T-helper 1 cell (primary cell): Measurements from ENCODE around the gene DOCK1.

Source experiments
- DNase-seq, 5 donors: peaks; one replicate each; pipeline ENCODE4 v3.0.0-alpha.2; 2012 to 2020

Gene DOCK1

DNA sequence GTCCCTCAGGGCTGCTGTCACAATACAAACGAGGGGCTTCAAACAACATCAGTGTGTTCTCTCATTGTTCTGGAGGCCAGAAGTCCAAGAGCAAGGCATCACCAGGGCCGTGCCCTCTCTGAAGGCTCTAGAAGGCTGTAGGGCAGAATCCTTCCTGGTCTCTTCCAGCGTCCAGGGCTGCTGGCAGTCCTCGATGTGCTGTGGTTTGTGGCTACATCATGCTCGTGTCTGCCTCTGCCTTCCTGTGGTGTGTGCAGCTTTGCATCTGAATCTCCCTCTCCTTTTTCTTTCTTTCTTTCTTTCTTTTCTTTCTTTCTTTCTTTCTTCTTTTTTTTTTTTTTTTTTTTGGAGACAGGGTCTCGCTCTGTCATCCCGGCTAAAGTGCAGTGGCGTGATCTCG, 187.7 kb downstream of the DOCK1 start:
- DNase-seq, result no peak

DNA sequence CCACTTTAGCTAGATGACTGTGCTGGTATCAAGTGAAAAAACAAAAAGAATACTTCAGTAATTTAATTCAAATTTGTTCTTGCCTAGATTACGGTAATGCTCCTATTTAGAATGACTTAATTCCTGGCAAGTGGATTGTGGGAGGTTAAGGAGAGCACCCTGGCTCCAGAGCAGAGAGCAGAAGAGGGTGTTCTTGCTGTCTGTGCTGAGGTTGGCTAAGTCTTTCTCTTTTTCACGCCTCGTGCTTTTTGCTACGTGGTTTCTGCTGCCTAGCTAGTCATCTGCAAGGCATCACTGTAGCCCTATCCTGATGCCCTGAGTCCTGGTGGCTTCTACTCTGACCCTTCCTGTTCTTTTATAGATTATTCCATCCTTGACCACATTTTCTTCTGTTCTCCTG, 189.8 kb downstream of the DOCK1 start:
- DNase-seq, result no peak

DNA sequence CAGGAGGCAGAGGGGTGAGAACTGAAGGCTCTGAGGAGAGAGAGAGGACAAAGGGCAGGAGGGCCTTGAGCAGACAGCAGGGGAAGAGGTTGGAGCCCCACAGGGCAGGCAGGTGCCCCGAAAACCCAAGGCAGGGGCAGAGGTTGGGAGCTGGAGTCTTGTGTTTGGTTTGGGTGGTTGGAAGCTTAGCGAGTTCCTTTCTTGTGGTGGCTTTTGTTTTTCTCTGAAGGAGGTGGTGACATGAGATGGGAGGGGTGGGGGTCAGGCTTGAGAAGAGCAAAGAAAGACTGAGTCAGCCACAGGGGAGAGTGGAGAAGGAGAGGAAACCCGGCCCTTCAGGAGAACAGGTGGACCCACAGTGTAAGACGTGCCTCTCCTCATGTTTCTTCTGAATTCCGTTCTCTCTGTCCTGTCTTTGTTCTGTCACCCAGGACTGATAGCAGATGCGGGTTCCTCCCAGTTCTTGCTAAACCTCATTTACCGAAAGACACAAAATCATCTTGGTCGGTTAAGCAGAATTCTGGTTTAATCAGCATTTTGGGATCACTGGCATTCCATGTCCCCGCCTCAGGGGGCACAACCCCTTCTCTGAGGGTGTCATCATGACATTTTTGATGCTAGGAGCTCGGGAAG, 195.9 kb downstream of the DOCK1 start:
- no peak for DNase-seq

DNA sequence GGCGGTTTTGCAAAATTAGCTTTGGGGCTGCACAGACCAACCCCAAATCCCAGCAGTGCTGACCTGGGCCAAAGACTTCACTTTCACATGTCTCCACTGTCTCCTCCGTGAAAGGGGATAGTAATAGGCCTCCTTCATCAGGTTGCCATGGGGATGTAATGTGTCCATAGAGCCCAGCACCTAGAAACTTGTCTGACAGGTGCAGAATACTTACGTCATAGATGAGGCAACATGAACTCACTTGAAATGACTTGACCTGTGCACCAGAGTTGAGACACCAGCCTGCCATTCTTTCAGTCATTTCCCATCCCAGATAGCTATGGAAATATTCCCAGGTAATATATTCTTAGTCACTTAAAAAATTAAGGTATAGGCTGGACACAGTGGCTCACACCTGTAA, 196.9 kb downstream of the DOCK1 start:
- DNase-seq, result no peak

DNA sequence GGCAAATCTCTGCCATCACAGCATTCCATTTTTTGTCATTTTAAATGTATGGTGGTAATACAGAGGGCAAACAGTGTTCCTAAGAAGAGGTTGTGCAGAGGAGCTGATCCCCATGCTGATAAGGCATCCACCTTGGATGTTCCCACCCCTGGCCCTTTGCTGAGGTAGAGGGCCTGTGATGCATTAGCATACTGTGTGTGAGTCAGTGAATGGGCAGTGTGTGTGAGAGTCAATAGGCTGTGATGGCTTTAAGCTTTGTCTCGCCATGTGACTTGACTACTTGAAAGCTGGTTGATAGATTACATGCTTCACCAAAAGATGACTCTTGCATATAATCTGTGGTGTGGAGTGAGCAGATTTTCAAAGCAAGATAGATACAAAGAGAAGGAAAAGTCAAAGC, 209.9 kb downstream of the DOCK1 start:
- DNase-seq, result no peak

DNA sequence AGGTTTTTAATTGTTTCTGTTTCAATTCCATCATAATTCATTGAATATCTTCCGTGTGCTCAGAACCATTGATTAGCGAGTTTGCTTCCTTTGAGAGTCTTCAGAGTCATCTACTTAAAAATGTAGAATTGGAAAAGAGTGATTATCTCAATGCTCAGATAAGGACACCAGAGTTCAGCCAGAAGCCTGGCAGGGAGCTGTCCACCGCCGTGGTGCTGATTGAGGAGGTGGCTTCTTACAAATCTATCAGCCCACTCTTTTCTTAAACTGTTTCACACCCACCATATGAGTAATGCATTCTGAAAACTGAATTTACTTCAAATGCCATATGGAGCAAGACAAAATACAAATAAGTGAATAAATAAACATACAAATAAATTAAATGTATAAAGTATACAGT, 211.9 kb downstream of the DOCK1 start:
- no peak for DNase-seq

DNA sequence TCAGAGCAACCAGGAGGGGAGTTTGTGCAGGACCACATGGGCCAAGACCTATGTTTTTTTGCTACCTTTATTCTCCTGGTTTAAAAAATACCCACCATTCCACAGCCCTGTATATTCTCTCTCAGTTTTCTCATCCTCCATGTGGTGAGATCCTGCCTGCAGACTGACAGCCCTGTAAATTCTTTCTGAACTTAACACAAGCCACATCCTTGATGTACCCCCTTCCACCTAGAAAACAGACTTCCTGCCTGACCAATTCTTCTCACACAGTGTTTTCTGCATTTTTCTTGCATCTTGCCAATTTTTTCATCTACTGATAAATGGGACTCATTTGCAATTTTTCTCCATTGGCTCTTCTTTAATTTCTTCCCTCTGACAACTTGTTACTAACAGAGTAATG, 212.8 kb downstream of the DOCK1 start:
- no peak for DNase-seq

DNA sequence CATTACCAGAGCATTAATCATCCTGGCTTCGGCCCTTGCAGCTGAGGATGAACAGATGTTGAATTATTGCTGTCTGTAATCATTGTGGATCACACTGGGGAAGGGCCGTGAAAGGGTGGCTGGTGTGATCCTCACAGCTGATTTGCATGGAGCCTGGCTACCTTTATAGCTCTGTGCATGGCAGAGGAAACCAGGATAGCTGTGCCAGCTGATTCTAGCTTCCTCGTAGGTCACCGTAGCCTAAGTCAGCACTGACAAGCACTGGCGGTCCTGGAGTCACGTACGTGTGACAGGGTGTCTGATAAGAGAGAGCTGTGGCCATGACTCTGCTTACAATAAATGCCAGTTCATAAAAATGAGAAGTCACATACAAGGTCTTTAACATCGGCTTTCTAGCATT, 214.7 kb downstream of the DOCK1 start:
- DNase-seq, result no peak

DNA sequence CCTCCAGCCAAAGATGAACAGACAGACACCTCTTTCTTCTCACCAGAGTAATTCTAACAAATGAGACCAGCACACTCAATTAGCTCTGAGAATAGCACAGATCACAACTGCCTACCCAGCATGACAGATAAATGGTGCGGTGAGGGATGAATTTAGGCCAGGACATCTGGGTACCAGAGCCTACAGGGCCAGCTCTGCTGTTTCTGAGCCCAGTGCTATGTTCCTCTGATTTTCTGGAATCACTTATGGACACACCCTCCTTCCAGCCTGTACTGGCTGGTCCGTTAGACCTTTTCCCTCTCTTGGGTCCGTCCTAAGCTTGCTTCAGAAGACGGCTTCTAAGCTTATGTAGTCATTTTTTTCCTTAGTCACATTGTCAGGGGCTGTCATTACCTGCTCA, 217.6 kb downstream of the DOCK1 start:
- no peak for DNase-seq

DNA sequence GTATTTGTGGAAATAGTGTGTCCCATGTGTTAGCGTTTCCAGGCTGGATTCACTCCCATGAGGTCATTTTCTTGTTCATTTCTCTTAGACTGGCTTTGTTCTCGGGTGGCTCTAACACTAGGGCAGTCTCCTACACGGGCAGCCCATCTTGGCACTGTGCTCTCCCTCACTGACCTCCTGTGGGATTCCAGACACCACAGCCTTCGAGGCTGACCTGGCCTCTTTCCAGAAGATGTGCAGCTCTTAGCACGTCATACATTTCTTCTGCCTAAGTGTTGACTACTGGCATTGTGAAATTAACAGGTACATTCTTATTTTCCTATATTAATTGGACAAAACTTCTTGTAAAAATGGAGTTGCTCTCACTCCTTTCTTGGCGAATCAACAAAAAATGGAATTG, 218.4 kb downstream of the DOCK1 start:
- DNase-seq, result no peak

DNA sequence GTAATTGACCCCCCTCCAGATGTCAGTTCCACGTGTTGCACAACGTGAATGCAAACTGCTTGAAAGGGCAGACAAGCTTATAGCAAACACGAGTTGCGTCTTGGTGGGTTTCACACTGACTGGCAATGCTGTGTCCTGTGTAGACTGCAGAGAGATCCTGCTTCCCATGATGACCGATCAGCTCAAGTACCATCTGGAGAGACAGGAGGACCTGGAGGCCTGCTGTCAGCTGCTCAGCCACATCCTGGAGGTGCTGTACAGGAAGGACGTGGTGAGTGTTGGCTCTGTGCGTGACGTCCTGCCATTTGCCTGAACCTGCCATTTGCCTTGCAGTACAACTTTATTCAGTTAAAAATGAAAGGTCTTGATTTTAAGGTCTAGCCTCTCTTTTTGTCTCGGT, 220.1 kb downstream of the DOCK1 start:
- DNase-seq, result no peak

DNA sequence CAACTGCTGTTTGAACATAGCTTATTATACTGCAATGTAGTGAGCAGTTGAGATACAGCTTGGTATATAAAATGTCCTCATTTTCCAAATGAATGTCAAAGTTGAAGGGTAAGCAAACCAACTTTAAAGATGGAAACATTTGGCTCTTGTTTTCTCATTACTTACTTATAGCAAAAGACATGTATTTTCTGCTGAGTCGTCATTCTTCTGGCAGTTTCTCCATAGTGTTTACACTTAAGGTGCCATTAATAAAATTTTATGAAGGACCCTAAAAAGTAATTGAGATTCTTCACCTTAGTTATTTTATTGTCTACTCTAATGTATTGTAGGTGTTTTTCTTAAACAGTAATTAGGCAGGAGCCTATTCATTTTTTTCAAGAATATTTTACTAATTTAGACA, 222.6 kb downstream of the DOCK1 start:
- DNase-seq, result no peak

DNA sequence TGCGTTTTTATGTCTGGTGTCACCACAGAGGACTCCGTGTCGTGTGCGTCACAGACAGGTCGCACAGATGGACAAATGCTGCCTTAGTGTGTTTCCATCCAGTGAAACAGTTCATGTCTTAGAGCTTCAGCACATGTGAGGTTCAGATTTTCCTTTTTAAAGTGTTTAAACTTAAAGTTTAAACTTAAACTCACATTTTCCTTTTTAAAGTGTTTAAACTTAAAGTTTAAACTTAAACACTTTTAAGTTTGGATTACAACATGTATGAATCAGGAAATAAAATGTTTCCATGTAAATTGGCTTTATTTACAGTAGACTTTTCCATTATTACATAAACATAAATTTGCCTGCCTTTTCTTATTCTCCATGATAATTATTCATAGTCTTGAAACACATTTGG, 223.9 kb downstream of the DOCK1 start:
- no peak for DNase-seq

DNA sequence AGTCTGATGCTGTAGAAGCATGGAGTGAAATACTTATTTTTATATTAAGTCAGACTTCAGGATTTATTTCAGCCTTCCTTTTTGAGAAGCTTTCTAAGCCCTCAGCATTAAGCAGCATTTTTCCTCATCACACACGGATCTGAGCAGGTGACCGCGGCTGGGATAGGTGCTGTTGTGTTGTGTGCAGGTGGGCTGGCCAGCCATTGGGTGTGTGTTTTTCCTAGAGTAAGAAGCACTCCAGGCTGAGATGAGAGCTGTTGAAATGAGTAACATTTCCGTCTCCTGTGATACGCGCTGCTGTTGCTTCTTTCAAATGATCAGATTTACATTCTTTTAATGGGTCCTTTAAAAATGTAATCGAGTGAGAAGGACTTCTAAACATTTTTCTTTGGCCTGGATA, 227.2 kb downstream of the DOCK1 start:
- DNase-seq, result no peak

DNA sequence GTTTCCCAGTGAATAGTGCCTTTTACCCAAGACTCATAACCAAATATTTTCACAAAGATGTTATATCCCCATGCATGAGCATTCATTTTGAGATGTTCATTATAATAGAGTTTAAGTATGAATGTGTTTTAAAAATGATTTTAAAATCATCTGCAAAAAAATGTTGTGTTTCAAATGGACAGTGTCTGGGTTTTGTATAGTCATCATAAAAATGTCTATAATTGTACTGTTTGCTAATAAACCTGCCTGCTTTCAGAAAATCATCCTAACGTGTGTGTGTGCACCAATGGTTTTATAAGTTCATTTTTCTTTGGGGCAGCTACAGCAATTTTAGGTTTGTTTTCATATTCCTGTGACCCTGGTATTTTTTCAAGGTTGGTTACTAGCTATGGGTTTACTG, 228.0 kb downstream of the DOCK1 start:
- DNase-seq, result no peak

DNA sequence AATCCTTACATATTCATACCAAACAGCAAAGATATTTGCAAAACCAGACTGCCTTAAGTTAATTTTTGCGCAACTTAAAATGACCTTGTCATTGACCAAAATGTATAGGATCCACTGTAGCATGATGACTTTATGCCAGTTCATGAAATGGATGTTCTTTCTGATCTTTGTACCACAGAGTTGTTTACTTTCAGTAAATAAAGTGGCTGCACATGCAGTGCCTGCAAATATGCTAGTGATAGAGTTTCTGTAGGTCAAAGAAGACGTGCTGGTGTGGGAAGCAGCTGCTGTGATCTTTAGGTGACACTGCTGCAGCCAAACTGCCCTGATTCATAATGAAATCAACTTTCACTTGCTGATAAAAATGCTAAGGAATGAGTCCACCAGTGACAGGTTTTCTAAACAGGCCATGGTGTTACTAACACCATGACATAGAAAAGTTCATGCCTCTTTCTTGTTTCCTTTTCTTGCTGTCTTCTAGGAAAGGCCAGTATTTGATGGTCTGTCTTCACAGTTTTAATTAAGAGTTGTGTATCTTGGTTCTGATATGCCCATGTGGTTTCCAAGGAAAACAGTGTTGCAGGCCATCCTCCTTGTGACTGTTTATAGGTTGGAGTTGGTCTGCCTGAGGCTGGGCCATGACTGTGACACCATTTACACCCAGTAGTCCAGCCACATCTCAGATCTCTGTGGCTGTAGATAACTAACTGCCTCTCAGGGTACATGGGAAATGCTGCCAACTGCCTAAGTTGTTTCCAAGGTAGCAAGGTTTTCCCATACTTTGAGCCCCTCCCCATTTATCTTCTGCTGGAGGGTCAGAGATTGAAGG, 228.7 kb downstream of the DOCK1 start:
- no peak for DNase-seq

DNA sequence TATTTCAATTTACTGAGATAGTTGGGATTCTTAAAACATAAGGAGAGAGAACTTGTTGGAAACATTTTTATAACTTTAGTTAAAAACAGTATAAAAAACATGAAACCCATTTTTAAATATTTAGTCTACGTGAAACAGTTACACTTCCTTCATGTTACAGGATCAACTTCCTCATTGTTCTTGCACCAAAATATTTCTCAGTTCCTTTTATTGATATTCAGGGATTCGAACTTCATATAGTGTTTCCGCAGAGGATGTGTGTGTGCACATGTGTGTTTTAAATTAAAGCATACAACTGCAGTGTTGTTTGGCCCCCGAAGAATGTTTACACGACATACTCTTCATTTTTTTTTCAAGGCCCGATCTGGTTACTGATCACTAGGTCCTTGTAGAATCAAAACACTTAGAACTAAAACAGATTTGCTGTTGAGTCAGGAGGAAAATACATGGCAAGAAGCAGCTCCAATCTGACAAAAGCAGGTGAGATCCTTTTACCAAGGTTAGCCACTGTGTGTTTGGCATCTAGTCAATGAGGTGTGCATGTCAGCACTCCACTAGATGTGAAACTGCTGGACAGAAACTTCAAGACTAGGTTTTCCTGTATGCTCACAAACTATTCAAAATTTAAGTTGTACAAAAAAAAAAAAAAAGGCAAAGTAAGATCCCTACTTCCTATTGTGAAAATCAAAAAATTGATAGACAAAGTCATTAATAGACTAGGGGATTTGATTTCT, 230.8 kb downstream of the DOCK1 start:
- DNase-seq, result no peak

DNA sequence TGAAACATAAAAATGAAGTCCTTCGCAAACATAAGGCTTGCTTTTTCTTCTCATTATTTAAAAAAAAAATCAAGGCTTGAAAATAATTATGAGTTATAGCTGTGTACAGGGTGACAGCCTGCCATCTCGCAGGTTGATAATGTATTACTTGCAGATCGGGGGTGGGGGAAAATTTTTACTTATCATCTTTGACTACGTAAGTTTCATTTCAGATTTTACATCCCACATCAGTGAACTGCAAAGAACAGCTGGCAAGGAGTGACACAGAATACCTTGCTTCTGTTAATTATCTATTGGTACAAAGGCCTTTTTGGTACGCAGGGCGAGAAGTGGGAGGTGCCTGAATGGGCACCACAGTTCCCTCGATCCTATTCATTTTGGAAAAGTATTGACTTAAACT, 232.2 kb downstream of the DOCK1 start:
- no peak for DNase-seq

DNA sequence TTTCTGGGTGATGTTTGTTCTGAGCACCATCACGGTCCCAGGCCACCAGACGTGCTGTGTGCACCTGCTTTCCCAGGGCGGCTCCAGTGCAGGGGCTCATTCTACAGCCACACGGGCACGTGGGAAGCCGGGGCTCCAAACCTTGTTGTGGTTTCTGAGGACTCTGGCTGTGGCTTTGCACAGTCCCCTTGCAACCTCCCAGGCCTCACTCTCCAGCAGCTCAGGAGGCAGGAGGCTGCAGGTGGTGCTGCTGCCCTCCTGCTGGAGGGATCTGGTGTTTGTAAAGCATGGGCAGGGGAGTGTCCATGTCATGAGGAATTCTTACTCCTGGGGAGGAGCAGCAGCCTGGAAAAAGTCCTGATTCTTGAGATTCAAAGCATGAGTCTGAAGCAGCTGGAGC, 236.9 kb downstream of the DOCK1 start:
- DNase-seq, result no peak

DNA sequence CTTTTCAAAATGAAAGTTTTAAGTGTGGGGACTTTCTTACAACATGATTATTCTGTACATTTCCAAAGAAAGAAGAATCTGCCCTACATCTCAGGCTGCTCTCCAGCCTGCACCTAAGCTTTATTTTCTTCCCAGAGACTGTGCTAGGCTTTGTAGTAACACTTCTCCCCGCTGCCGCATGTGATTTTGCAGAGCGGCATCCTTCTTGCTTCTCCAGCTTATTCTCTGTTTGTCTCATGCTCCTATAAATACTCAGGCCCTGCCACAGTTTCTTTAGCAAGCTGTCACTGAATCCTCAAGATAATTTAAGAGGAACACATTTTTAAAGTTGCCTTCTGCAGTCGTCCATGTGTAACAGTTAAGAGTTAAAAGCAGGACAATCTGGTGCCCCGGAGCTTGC, 237.6 kb downstream of the DOCK1 start:
- DNase-seq, result no peak

DNA sequence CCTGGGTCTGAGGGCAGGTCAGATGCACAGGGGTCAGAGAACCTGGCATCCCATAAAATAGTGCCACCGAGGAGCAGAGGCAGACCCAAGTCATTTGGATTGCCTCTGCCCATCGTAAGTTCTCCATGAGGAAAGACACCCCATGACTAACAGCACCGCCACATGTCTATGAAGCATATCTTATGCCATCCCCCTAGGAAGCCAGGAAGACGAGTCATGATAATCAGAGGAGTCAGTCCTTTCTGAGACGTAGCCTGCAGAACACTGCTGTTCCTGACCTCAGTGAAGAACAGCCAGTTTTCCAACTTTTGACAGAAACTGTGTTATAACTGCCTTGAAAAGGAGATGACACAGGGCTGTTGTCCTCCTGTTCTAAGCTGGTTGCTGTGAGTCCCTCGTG, 239.9 kb downstream of the DOCK1 start:
- DNase-seq, result no peak

DNA sequence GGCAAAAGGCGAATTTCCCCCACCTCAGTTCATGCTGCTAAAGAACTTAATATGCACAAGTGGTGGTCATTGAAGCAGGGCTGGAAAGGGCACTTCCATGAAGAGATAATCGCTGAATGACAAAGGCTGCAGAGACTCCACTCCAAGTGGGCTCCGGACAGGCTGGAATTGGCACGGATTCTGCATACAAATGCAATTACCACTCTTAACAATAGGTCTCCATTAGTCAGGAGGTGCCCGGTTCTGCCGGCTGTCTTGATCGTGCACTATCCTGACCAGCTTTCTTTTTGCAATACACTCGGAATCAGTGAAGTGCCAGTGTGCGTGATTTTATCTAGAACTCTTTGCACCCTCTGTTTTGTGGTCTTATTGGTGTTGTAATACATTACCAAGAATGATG, 241.4 kb downstream of the DOCK1 start:
- no peak for DNase-seq

DNA sequence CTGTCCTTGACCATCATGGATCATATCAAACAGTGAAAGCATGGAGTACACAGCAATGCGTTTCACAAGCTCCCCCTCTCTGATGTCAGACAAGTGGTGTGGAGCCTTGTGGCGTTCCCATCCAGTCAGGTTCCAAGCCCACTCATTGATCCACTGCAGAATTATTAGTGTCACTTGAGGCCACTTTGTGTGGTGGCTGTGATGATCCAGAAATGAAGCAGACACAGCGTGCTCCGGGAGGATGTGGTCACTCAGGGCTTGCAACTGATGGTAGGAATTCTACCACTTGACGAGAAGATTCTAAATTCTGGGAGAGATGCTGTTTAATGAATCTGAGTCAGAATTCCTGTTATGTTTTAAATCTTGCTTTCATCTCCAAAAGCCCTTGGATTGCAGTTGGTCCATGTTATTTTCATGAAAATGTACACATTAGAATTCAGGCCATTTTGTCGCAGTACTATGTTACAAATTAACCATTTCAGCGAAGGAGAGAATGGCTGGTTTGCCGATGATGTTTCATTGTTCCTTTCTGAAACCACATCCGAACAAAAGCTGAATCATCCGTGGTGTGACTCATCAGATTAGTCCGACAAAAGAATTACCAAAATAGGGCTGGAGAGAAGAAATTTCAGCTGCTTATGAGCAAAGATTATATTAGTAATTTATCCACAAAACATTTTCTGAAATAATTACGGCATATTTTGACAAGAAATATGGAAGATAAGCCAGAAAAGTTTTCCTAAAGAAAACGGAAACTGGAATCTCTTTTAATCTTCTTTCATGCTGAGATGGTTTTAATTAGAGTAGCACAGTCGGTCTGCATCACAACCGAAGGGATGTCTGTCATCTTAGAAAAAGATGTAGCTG, 243.1 kb downstream of the DOCK1 start:
- no peak for DNase-seq
